Renal cortex interstitium (tissue), 11 donors: ENCODE results near the gene PRDM8. TPM values are rescaled to one million over a fixed set of nuclear protein-coding genes. Genes with fewer than 3 reads are reported as not detected.

Experiments used
- DNase-seq, 11 donors: peaks; one replicate each; pipeline ENCODE4 v3.0.0-alpha.2; 2013; ENCODE audit warnings: low read depth in 9 of 11, low spot score in 4 of 11; ENCODE audit errors: extremely low read depth in 1 of 11
- polyA plus RNA-seq, 3 donors: library from polyadenylated mRNA; unstranded; fragments of 120-200 nt; gene quantifications; one replicate each; pipeline ENCODE4 v1.2.1, GENCODE V29; 2013; ENCODE audit not compliant: insufficient read length in 3 of 3

PRDM8 gene
- polyA plus RNA-seq, 3 donors: 1.7 to 2.6 (median 1.9) TPM

DNA sequence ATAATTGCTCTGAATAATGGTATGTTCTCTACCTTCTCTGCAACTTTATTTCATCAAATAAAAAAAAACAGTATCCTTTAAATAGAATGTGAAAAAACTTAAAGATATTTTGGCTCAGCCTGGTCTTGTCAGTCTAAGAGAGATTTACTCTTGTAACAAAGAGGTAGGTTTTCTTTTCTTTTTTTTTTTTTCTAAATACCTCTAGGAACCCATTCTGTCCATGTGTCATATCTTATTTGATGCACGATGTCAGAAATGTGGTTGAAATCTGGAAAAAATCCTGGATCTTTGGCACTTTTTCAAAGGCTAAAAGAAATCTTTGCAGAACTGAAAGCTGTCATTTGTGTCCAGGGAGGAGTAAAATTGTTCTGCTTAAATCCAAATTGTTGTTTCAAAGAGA is 51.8 kb downstream of the PRDM8 start:
- no peak for DNase-seq

DNA sequence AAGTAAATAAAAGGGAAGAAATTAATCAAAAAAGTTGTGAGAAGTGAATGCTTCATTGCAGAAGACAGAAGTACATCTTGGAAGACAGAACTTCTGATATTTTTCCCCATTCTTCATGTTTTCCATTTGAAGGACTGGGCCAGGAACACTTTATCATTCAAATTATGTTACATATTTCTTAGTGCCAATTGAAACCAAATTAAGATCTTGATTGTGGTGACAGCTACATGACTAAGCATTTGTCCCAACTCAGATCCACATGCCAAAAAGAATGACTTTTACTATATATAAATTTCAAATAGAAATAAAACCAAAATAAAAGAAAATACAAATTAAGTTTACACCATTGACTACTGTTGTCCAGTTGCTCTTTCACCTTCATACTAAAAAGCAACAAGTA is 55.1 kb downstream of the PRDM8 start:
- DNase-seq: no peak

DNA sequence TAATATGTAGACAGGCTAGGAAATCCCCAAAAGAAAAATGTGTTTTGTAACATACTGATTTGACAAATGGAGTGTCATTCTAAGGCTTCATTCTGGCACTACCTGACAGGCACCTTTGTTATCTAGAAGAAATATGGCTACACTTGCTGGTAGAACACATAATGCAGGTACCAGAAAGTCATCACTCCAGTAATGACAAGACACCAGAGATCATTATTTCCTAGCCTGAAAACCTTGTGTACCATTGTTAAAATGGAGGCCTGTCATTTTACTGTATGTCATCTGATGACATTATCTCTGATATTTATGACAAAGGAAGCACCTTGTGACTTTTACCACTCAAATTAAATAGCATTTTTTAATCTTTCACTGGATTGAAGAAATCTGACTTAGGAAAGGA is 55.6 kb downstream of the PRDM8 start:
- DNase-seq: no peak

DNA sequence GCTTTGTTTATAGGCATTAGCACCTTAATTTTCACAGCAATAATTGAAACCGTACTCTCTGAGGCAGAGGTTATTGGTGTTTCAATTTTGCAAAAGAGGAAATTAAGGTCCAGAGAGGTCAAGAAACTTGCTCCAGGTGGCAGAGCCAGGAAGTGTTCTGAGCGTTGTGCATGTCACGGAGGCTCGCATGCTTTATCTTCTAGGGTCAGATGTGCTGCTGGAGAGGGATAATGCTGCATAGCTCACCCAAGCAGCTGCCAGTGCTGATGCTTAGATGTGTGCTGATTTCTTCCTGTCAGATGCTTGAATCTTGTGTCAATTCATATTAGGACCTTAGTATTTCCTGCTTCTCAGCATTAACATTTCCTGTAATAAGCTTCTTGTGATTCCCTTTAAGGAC is 56.2 kb downstream of the PRDM8 start:
- no peak for DNase-seq

Other genes with a start within 250 kb of the PRDM8 start
- gene ANTXR2, start 124.3 kb upstream of the PRDM8 start, polyA plus RNA-seq: 10 to 100 TPM; 58.7 to 77.7 (median 74.8) TPM
- gene FGF5, start 69.2 kb downstream of the PRDM8 start, polyA plus RNA-seq: under 1 TPM in 2 of 3 donors, not detected in 1; 0.05 to 0.10 TPM
- gene CFAP299, start 138.2 kb downstream of the PRDM8 start, polyA plus RNA-seq: 1 to 10 TPM in 1 of 3 donors, under 1 TPM in 2; 0.45 to 1.2 (median 0.49) TPM